Peyer's patch (tissue), 4 donors: ENCODE results near the gene NOVA1.

ENCODE experiments used
- CTCF ChIP-seq, 6 experiments: fragments of 450-650 bp in 4 of 6; fragments of 200-600 bp in 2 of 6; sonication (generic) in 1 of 6; IDR thresholded peaks; one replicate each; pipeline ENCODE4 v1.5.1; 2017 to 2019; ENCODE audit warnings: antibody characterized with exemption in 6 of 6, mild to moderate bottlenecking in 3 of 6, moderate library complexity in 1 of 6
- POLR2A ChIP-seq, 2 donors: fragments of 450-650 bp; IDR thresholded peaks; one replicate each; pipeline ENCODE4 v1.5.1; 2017; ENCODE audit warnings: antibody characterized with exemption in 2 of 2, mild to moderate bottlenecking in 2 of 2, moderate library complexity in 2 of 2

DNA sequence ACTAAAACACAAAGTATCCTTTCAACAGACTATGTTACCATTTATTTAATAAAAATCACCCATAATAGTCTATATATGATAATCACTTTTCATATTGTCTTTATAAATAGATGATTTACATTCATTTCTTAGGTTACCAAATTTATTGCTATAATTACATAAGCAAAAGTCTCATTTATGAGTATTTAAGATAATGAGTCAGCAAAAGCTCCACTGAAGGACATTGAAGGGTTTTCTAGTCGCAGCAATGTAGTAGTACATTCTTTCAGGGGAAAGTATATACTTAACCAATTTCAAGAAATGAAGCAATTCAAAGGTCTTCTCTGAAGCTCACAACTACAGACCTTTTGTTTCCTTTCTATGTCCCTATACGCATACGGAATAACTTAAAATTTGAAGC, 110.9 kb downstream of the NOVA1 start:
- TF ChIP-seq POLR2A (IDR thresholded peaks at IDR 0.05): no peak
- TF ChIP-seq CTCF (IDR thresholded peaks at IDR 0.05): no peak
